ENCODE data around the gene CELSR1.

DNA sequence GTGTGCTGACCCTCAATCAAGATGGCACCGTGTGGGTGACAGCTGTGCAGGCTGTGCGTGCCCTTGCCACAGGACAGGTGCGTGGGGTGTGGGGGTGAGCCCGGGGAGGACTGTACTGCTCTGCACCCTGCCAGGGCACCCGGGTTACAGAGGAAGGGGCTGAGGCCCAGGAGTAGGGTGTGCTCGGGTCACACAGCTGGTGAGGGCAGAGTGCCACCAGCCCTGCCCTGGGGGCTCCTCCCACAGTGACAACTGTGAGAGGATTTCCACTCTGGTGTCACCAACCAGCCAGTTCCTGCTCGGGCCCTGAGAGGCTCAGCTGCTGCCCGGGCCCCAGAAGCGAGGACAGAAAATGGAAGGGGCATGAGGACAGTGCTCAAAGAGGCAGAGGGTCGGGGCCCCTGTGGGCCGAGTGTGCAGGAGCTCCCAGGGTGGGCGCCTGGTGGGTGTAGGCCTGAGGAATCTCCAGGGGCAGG, 181.4 kb downstream of the CELSR1 start:
- TF ChIP-seq, protein P1, sequence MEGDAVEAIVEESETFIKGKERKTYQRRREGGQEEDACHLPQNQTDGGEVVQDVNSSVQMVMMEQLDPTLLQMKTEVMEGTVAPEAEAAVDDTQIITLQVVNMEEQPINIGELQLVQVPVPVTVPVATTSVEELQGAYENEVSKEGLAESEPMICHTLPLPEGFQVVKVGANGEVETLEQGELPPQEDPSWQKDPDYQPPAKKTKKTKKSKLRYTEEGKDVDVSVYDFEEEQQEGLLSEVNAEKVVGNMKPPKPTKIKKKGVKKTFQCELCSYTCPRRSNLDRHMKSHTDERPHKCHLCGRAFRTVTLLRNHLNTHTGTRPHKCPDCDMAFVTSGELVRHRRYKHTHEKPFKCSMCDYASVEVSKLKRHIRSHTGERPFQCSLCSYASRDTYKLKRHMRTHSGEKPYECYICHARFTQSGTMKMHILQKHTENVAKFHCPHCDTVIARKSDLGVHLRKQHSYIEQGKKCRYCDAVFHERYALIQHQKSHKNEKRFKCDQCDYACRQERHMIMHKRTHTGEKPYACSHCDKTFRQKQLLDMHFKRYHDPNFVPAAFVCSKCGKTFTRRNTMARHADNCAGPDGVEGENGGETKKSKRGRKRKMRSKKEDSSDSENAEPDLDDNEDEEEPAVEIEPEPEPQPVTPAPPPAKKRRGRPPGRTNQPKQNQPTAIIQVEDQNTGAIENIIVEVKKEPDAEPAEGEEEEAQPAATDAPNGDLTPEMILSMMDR (conservative IDR thresholded peaks at IDR 0.05) = no peak
- TF ChIP-seq EZH2 (IDR thresholded peaks at IDR 0.05; ENCODE audit: low read depth) = no peak
